Measurements from ENCODE around the gene WNT4.

The WNT4 gene

DNA sequence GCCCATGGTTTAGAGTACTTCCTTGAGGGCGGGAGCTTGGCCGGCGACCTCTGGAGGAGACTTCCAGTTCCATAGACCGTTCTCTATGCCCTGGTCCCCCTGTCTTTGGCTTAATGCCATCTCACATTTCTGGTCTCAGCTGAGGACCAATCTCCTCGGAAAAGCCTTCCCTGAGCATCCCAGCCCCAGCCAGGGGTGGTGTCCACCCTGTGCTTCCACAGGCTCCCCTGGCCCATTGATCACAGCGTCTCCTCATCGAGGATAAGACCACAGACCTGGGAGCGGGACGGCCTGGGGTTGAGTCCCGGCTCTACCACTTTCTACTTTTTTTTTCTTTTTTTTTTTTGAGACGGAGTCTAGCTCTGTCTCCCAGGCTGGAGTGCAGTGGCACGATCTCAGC, 14.5 kb downstream of the WNT4 start:
- DNase-seq = no peak

DNA sequence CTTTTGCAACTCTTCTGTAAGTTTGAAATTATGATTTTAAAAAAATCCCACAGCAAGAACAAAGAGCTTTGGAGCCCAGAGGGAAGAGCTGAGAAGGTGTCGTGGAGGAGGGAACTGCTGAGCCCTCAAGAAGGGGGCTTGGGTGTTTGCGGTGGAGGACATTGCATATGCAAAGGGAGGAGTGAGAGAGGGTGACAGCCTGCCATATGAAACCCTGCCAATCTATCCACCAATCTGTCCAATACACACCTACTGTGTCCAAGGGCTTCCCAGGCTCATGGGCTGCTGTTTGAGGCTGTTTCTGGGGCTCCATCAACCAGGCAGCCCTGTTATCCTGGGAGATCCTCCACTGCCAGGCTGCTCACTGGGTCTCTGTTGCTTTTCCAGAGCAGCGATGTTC, 15.2 kb downstream of the WNT4 start:
- no peak for DNase-seq

GRCh38 chr1:22127248-22127647, 15.6 kb downstream of the WNT4 start:
- DNase-seq = no peak

DNA sequence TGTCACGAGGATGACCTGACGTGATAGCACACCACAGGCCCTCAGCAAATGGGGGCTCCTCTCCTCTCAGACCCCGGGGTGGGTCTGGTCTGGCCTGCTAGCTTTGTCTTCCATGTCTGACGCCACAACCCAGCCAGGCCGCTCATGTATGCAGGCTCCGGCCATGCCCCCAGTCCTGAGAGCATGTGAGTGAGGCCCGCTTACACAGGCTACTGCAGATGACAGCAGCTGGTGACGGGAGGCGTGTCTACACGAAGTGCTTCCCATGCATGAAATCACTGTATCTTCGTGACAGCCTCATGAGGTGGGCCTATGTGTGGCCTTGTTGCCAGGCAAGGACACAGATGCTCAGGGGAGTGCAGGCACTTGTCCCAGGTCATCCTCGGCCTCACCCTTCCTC, 16.4 kb downstream of the WNT4 start:
- no peak for DNase-seq

DNA sequence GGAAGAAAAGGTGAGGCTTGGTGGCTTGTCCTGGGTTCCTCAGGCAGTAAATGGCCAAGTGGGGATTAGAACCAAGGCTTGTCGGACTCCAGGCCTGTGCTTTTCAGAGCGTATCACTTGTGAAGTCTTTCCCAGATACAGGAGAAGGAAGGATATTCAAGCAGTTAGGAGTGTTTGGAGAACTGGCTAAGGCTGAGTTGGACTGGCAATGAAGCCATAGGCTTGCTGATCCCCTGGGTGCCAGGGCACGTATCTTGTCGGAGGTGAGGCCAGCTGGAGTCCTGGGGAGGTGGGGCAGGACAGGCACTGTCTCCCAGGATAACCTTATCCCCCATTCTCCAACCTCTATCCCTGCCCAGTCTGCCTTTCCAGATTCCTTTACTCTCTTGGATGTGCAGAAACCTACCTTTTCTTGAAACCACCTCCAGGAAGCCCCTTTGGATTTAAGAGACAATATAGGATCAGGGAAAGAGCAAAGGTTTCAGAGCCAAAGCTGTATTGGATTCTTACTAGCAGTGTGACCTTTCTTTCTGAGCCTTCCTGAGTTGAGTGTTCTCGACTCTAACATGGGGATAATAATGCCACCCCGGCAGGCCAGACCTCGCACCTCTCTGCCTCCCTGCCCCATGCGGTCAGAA, 18.2 kb downstream of the WNT4 start:
- no peak for DNase-seq

DNA sequence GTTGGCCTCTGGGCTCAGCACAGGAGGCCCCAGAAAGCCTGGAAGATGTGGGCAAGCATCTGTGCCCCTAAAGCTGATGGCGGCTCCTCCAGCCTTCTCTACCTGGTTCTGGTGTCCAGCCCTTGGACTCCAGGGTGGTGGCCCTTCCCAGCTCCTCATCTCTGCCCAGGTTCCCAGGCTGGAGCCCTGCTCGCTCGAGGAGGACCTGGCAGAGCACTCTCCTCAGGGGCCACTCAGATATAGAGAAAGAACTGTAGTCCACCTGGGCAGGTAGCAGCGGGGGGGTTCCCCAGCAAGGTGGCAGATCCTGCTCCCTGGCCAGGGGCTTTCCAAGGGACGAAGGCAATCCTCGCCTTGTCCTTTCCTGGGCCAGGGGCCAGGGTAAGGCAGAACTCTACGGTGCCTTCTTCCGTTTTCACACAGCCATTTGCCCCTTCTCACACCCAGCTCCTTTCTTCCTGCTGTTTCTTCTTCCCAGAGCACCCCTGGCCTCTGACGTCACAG, 18.9 kb downstream of the WNT4 start:
- DNase-seq = no peak

GRCh38 chr1:22123071-22123390, 19.9 kb downstream of the WNT4 start:
- DNase-seq = no peak

DNA sequence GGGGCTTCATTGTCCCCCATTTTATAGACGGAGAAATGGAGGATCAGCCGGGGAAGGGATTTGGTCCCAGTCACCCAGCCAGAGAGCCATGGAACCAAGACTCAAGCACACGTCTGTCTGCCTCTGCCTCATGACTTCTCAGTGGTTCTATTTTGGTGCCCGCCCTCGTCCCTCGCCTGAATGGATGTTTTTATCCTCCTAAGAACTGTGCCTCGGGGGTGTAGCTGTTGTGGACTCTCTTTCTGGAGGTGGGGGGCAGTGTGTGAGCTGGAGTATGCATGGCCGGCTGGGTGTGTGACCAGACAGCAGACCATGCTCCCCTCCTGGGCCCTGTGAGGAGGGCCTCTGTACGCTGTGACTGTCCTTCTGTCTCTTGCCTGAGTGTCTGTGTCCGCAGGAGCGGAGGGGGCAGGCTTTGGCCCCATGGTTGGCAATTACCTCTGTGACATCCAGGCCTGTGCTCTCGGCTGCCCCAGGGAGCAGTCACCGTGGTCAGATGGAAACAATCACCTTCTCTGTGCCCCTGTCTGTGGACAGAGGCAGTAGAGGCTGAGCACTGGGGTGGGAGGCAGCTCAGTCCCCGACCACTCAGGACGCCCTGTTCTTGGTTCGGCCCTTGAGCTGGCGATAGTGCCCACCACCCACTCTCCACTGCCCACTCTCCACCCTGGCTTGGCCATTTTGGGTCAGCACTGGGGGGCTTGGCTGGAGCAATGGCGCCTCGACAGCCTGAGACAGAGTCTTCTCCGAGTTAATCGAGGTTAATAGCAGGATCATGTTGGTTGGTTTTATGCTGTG, 20.4 kb downstream of the WNT4 start:
- DNase-seq = no peak

- DNase-seq = no peak
Observed at GRCh38 chr1:22121421-22121911, 21.4 kb downstream of the WNT4 start.

DNA sequence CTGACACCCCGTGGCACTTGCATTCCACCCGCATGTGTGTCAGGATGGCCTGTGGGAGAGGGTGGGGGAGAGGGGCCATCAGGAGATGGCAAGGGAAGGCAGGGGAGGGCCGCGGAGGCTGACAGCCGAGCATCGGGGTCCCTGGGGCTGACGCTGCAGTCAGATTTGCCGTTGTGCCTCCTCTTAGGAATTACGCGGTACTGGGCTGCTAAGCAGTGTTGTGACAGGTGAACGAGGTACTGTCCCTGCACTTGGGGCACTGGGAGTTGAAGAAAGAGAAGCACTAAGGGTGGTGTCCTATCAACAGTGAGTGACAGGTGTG, 22.5 kb downstream of the WNT4 start:
- no peak for DNase-seq

DNA sequence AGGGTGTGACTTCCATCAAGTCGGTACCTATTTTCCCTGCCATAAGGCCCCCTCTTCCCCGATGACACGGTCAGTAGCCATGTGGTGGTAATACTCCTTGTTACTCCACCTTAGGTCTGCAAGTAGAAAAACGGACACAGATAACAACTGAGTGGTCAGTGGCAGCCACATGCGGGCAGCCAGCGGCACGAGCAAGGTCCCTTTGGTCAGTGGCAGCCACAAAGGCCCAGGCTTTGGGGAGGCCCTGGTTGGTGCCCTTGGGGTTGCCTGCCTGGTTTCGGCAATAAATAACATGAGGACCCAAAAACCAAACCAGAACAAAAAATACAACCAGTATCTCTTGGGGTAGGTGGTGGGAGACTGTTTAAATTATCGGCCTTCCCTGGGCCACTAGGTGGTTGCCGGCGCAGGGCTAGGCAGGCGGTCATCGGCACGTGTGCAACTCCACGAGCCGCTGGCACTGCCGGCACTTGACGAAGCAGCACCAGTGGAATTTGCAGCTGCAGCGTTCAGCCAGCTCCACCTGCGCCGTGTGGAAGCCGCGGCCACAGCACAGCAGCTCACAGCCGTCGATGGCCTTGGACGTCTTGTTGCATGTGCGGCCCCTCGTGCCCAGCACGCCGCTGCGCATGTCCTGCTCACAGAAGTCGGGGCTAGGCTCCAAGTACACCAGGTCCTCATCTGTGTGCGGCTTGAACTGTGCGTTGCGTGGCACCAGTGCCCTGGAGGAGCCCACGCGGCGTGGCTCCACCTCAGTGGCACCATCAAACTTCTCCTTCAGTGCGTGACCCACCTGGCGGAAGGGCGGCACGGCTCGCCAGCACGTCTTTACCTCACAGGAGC, 23.1 kb downstream of the WNT4 start:
- DNase-seq = no peak

GRCh38 chr1:22118291-22118992, 24.5 kb downstream of the WNT4 start:
- no peak for DNase-seq

GRCh38 chr1:22117851-22118250, 25.0 kb downstream of the WNT4 start:
- no peak for DNase-seq

GRCh38 chr1:22117238-22117637, 25.7 kb downstream of the WNT4 start:
- DNase-seq = no peak

DNA sequence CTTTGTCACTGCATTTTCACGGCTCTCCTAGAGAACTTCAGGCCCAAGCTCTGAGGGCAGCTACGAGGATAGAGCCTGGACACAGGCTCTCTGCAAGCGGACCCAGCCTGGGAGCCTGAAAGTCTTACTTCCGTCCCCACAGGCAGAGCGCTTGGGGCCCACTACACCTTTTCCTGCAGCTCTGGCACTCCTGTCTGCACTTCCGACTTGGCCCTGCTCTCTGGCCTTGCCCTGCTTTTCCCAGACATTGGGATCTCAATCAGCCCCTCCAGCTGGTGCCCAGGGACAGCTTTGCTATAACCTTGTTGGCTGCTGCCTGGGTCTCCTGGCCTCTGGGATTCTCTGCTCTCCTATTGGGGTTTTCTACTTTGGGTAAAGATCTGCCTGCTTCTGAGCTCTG, 27.6 kb downstream of the WNT4 start:
- DNase-seq = no peak

- no peak for DNase-seq
Observed at GRCh38 chr1:22114083-22115012, 28.5 kb downstream of the WNT4 start.

- DNase-seq = no peak
Observed at GRCh38 chr1:22112554-22112953, 30.3 kb downstream of the WNT4 start.

- DNase-seq = no peak
Observed at GRCh38 chr1:22111620-22112019, 31.3 kb downstream of the WNT4 start.

- no peak for DNase-seq
Observed at GRCh38 chr1:22111115-22111514, 31.8 kb downstream of the WNT4 start.

GRCh38 chr1:22110016-22110415, 32.9 kb downstream of the WNT4 start:
- DNase-seq = no peak

DNA sequence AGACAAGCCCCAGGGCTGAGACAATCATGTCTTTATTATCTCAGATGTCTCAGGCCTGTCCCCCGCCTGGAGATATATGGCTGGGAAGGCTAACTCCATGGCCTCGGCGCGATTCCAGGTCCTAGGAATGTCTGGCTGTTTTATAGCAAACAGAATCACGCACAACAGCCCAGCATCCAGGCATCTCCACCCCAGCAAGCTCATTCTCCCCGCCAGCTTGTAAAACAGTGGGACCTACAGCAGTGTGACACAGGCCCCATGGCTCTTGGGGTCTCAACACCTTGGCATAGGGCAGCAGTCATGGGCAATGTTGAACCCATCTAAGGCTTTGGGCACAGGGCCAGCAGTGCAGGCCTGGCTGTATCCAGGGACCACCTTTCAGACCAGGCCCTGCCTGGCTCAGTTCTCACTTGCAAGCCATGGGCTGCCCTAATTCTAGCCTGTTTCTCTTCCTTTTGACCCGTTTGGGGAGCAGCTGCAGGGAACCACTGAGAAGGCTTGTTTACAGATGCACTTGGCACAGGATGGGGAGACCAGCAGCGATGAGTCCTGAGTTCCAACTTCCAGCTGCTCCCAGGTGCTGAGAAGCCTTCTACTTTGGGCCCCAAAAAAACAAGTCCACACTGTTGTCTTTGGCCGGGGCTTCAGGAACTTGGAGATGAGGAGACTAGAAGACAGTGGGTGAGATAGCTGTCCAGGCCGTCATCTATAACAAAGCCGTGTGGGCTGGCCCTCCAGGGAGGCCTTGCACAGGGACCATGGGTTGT, 34.4 kb downstream of the WNT4 start:
- no peak for DNase-seq

Measured in suppressor macrophage treated with lipopolysaccharide for 4 hours (primary cell).